ENCODE data around the gene GLTP. TPM values are rescaled to one million over a fixed set of nuclear protein-coding genes. Genes with fewer than 3 reads are reported as not detected.

Gene GLTP
- total and polyA plus RNA-seq, 2 of the 13 experiments (the other 11 are each of a cell fraction or from before 2014, with no cell fraction given) = 10.7 to 12.9 TPM

- TF ChIP-seq ZNF124 (CRISPR knock-in tag; IDR thresholded peaks at IDR 0.05) (no peak), ETV6 (CRISPR knock-in tag; conservative IDR thresholded peaks at IDR 0.05) (0 out of 2 replicates have a peak, but pooled peaks have one; percentile 76), ZNF563 (CRISPR knock-in tag; IDR thresholded peaks at IDR 0.05) (peak; percentile 68; the same call in 1 of the 2 replicates), ADNP (CRISPR knock-in tag; IDR thresholded peaks at IDR 0.05) (no peak), ZBTB42 (CRISPR knock-in tag; IDR thresholded peaks at IDR 0.05) (0 out of 2 replicates have a peak, but pooled peaks have one; percentile 70), ATF2 (CRISPR knock-in tag; IDR thresholded peaks at IDR 0.05) (peak; percentile 27; the same call in 1 of the 2 replicates), MXD4 (CRISPR knock-in tag; IDR thresholded peaks at IDR 0.05) (peak; percentile 62; the same call in 1 of the 2 replicates), KLF16 (CRISPR knock-in tag; IDR thresholded peaks at IDR 0.05) (peak in 1 of 2 experiments; percentile 59; a peak in 2 of 4 replicates), DRAP1 (CRISPR knock-in tag; IDR thresholded peaks at IDR 0.05) (no peak; the same call in 1 of the 2 replicates), ZNF12 (CRISPR knock-in tag; IDR thresholded peaks at IDR 0.05) (no peak), CBX2 (IDR thresholded peaks at IDR 0.05; ENCODE audit: low read depth, low read length) (no peak), CBX2 (CRISPR knock-in tag; IDR thresholded peaks at IDR 0.05; ENCODE audit: low read depth) (no peak), HNRNPL (IDR thresholded peaks at IDR 0.05; ENCODE audit: low read depth, low read length) (0 out of 2 replicates have a peak, but pooled peaks have one; percentile 41), SPEN (CRISPR knock-in tag; IDR thresholded peaks at IDR 0.05; ENCODE audit: low read depth) (peak; percentile 70; the same call in 1 of the 2 replicates), SETDB1 (CRISPR knock-in tag; IDR thresholded peaks at IDR 0.05; ENCODE audit: borderline replicate concordance) (no peak), ZNF577 (CRISPR knock-in tag; IDR thresholded peaks at IDR 0.05; ENCODE audit: borderline replicate concordance, low read depth) (no peak), ZMAT3 (CRISPR knock-in tag; conservative IDR thresholded peaks at IDR 0.05) (no peak), RCOR2 (CRISPR knock-in tag; IDR thresholded peaks at IDR 0.05) (no peak), ZNF557 (CRISPR knock-in tag; IDR thresholded peaks at IDR 0.05) (no peak), ZSCAN31 (CRISPR knock-in tag; IDR thresholded peaks at IDR 0.05; ENCODE audit: low read depth) (peak; percentile 68)
- TF ChIP-seq, protein P1, sequence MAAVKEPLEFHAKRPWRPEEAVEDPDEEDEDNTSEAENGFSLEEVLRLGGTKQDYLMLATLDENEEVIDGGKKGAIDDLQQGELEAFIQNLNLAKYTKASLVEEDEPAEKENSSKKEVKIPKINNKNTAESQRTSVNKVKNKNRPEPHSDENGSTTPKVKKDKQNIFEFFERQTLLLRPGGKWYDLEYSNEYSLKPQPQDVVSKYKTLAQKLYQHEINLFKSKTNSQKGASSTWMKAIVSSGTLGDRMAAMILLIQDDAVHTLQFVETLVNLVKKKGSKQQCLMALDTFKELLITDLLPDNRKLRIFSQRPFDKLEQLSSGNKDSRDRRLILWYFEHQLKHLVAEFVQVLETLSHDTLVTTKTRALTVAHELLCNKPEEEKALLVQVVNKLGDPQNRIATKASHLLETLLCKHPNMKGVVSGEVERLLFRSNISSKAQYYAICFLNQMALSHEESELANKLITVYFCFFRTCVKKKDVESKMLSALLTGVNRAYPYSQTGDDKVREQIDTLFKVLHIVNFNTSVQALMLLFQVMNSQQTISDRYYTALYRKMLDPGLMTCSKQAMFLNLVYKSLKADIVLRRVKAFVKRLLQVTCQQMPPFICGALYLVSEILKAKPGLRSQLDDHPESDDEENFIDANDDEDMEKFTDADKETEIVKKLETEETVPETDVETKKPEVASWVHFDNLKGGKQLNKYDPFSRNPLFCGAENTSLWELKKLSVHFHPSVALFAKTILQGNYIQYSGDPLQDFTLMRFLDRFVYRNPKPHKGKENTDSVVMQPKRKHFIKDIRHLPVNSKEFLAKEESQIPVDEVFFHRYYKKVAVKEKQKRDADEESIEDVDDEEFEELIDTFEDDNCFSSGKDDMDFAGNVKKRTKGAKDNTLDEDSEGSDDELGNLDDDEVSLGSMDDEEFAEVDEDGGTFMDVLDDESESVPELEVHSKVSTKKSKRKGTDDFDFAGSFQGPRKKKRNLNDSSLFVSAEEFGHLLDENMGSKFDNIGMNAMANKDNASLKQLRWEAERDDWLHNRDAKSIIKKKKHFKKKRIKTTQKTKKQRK (IDR thresholded peaks at IDR 0.05; ENCODE audit: low read length) = no peak
These were observed 19.7 kb upstream of the GLTP start, which contains the start of gene TCHP (continued) for GRCh38 chr12:109899783-109900751.
